Sigmoid colon (tissue), 4 donors: ENCODE results near the gene EXOC6B.

Experiments used
- CTCF ChIP-seq, 4 experiments: fragments of 450-650 bp in 3 of 4; fragments of 200-600 bp in 1 of 4; IDR thresholded peaks; one replicate each; pipeline ENCODE4 v1.5.1; 2016 to 2019; ENCODE audit warnings: antibody characterized with exemption in 4 of 4, mild to moderate bottlenecking in 3 of 4, moderate library complexity in 2 of 4
- EP300 ChIP-seq, 4 donors: sonication (generic); formaldehyde crosslinking; IDR thresholded peaks; one replicate each; pipeline ENCODE4 v1.6.1; 2017; ENCODE audit warnings: antibody characterized with exemption in 4 of 4
- POLR2A ChIP-seq, 2 donors: fragments of 450-650 bp; IDR thresholded peaks; one replicate each; pipeline ENCODE4 v1.6.1; 2016; ENCODE audit warnings: antibody characterized with exemption in 2 of 2, mild to moderate bottlenecking in 2 of 2, moderate library complexity in 2 of 2
- POLR2AphosphoS5 ChIP-seq, 4 donors: sonication (generic); formaldehyde crosslinking; IDR thresholded peaks; one replicate each; pipeline ENCODE4 v1.6.1; 2017; ENCODE audit warnings: antibody characterized with exemption in 4 of 4

GRCh38 chr2:72271276-72271614 lies 554.6 kb downstream of the EXOC6B start:
- TF ChIP-seq CTCF (IDR thresholded peaks at IDR 0.05): no peak
- TF ChIP-seq POLR2AphosphoS5 (IDR thresholded peaks at IDR 0.05): no peak
- no peak for TF ChIP-seq POLR2A (IDR thresholded peaks at IDR 0.05)
- TF ChIP-seq EP300 (IDR thresholded peaks at IDR 0.05): no peak
